Measurements from ENCODE around the gene PDZRN3.

PDZRN3 gene

DNA sequence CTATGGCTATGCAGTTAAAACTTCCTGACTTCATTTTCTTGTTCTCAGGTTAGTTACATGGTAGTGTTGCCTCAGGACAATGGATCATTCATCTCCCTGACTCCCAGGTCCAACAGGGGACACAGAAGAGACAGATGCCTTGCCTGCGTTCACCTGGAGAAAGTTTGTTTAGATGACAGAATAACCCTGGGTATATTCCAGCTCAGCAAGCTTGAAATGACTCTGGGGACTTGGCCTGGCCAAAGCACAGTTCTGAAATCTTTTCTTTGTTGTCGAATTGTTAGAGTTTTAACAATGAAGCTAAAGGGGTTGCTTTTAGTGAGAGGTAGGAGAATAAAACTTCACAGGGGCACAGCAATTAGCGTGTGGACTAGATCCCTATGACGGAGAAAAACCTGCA is 206.1 kb downstream of the PDZRN3 start:
- DNase-seq (ENCODE audit: low read depth): no peak

DNA sequence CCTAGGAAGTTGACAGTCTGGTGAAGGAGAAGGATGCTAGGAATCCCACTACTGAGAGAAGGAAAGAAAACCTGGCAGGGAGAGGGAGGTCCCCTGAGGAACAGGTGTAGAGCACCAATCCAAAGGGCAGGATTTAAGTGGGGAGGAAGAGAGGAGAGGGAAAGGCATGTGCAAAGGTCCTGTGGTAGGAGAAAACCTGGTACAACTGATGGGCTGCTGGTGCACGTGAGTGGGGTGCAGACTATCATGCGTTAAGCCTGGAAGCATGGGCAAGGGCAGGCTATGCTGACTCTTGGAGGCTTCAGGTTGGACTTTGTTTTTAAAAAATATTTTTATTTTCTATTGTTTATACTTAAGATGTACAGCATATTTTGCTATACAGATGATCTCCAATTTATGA is 209.6 kb downstream of the PDZRN3 start:
- no peak for DNase-seq (ENCODE audit: low read depth)

DNA sequence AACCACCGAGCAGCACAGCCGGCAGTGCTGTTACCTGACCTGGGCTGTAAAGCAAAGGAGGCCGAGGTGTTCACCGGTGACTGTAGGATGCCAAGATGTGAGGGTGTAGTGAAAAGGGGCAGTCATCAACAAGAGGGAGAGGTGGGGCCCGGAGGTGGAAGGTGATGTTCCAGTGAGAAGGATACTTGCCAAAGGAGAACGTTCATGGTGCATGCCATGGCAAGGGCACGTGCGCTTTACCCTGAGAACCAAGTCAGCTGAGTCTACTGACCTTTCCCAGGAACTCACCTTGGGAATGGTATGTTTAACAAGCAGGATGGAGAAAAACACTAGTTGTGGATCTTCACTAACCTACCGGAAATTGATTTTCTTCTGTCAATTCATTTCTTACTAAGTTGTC is 211.1 kb downstream of the PDZRN3 start:
- no peak for DNase-seq (ENCODE audit: low read depth)

DNA sequence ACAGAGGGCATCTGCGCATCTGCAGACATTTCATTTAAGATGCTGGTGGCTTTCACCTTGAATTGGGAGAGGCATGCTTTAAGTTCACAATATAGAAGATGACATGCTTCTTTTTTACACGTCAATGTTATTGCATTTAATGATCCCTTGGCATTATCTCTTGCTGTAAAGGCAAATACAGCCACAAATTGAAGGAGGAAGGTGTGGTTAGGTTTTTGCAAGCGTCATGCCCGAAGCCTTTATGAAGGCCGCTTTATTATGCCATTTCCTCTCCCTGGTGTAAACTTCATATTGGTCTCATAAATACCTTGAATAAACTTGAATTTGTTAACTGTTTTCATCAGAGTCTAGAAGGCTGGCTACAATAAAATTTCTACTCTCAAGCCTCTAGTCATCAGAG is 212.7 kb downstream of the PDZRN3 start:
- no peak for DNase-seq (ENCODE audit: low read depth)

DNA sequence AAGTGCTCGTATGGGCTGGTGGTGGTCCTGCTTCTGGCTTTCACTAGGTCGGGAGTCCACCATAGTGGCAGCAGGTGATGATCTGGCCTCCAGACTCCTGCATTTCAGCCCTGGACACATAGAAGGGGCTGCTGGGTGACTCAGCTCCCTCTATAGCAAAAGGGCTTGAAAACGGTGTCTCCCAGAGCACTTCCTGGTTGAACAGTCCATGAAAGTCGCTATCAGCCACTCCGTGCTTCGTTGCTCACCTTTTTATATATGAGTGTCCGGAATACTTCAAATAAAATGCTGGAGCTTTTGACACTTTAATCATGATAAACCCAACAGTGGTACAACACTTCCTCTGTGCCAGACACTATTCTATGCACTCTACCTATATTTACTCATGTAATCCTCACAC is 213.2 kb downstream of the PDZRN3 start:
- DNase-seq (ENCODE audit: low read depth): no peak

DNA sequence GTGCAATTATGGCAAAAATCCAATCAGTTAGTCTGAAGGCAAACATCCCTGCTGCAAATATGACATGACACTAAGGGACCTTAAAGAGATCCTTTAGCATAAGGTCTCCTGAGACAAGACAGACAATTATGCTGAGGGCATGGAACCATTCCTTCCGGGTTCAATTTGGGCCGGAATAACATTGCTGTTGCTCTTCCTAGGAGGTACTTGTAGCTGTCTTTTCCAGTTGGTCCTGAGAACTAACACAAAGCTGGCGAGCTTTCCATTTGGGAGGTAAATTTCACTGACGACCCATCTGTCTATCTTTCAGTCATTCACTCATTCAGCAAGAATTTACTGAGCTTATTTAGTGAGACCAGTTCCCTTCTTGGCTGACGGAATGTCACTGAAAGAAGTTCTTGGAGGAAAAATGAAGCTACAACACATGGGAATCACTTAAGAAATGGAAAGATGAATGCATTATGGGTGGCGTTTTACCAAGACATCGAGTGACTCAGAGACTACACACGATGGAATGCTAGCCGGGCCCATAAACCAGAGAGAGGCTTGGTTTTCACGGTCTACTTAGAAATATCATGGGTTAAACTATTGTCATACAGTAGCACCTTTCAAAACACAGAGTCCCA is 215.5 kb downstream of the PDZRN3 start:
- DNase-seq (ENCODE audit: low read depth): no peak

DNA sequence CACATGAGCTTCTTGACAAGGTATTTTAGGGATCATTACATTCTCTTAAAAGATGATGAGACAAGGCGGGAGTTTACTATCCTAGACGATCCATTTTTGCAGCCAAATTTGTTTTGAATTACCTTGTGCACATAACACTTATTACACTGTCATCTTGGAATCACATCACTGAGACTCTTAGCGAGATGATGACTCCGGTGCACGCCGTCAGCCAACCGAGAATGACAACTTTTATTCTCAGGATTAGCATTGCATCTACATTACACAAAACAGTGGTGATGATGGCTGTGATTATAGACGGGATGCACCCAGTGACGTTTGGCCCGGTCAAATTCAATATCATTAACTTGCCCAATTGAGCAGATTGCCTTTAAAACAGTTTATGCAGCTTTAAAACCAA is 216.1 kb downstream of the PDZRN3 start:
- no peak for DNase-seq (ENCODE audit: low read depth)

DNA sequence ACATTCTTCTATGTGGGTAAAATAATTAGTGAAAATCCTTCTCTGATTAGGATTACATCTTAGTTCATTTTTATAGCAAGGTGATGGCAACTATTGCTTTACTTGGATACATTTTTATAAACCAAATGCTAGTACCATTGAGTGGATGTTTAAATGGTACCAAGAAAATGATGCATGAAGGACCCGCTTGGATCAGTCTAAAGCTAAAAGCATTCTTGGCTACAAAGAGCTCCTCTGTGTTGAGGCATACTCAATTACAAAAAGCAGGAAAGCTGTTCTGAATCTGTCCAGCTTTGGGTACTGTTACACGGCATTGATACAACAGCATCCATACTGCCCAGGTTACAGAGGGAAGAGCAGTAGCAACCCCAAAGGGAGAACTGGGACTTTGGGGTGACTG is 217.2 kb downstream of the PDZRN3 start:
- DNase-seq (ENCODE audit: low read depth): no peak

DNA sequence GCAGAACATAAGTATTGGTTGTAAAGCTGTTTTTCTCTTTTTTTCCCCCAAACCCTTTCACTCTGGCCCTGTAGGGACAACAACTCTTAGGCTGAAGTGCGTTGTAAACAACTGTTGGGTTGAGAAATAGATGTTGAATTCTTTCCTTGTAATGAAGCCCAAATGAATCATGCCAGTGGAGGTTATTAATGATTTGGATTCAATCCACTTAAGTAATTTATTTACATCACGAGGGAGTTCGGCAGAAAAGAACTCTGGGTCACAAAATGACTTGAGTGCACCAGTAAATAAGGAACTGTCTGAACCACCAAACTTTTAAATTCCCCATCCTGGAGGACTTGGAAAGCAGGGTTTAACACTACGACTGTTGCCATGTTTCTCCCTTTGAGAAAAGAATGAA is 218.9 kb downstream of the PDZRN3 start:
- no peak for DNase-seq (ENCODE audit: low read depth)

DNA sequence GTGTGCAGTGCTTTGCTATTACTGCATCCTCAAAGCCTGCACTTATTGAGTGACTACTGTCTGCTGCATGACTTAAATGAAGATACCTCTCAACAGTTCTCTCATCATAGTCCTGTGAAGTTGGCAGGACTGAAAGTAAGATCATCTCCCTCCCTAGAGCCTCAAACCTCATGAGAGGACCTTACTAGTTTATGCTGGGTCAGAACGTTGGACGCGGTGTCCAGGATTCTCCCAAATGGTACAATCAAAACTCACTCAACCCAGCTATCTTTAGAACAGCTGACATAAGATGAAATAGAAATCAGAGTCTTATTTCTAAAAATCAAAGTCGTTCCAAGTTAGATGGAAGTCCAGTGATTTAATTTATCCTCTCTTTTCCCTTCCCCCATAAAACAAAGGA is 219.7 kb downstream of the PDZRN3 start:
- DNase-seq (ENCODE audit: low read depth): no peak

DNA sequence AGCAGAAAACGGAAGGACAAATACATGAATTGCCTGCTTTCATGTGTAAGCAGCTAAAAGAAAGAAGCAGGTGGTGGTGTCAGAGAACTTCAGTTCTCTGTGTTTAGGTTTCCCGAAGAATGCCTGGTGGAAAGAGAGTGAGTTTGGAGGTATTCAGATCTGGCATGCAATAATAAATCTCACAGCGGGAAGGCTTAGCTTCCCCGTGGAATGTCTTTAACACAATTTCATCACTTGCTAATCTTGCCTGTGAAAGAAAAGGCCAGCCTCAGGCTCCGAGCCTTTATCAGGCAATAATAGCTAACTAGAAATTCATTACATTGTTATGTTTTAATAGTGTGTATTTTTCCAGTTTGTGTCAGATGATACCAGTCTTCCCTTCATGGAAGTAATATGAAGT is 220.3 kb downstream of the PDZRN3 start:
- no peak for DNase-seq (ENCODE audit: low read depth)

DNA sequence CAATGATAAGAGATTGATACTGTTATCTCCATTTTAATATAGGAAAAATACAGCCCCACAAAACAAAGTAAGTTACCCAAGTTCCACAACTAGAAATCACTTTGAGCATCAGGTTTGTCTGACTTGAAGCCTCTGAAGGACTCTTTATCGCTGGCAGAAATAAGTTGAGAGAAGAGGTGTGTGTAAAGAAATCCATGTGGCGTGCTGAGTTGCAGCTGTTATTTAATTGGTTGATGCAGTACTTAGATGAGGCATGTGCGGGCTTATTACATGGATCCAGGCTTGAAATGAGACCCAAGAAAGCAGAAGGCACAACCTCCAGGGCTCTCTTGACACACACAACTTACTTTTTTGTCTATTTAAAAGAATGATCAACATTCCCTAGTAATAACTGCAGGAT is 221.3 kb downstream of the PDZRN3 start:
- no peak for DNase-seq (ENCODE audit: low read depth)

DNA sequence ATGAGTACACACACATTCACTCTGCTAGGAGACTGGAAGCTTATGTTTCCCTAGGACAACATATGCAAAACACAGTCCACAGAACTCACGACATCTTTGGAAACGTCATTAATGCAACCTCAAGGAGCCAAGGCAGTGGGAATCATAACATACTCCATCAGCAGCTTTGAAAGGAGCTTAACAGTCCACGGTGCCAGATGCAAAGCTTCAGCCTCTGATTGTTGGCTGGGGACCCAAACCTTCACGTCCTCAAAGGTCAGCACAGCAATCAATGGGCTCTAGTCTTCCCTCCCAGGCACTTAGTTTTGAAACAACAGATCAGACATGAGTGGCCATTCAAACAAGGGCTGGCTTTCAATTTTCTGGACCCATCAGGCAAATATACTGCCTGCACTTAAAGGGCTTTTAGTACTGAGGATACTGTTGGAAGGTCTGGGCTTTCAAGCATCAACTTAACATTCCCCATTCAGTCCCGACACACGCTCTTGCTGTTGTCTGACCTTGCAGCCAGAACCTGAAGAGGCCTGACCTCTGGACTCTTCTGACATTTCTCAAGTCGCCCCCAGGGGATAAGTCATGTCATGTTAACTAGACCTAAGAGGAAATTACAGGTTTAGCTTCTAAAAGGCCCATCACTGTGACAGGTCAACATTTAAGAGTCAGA is 223.0 kb downstream of the PDZRN3 start:
- DNase-seq (ENCODE audit: low read depth): no peak

DNA sequence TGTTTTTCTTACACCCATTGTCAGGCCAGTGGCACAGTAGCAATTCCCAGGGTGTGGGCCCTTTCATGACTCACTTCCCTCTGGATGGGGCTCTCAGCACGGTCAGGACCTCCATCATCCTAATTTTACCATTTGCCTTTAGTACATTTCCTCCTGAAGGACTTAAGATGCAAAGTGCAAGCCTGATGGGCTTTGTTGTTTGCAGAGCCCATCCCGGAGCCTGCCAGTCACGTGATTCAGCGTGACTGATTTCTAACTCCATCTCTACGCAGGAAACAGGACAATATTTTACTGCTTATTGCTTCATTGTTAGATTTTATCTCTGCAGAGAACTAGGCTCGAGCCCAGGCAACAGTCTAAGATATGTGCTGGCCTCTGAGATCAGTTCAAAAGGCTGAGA is 223.7 kb downstream of the PDZRN3 start:
- DNase-seq (ENCODE audit: low read depth): no peak

DNA sequence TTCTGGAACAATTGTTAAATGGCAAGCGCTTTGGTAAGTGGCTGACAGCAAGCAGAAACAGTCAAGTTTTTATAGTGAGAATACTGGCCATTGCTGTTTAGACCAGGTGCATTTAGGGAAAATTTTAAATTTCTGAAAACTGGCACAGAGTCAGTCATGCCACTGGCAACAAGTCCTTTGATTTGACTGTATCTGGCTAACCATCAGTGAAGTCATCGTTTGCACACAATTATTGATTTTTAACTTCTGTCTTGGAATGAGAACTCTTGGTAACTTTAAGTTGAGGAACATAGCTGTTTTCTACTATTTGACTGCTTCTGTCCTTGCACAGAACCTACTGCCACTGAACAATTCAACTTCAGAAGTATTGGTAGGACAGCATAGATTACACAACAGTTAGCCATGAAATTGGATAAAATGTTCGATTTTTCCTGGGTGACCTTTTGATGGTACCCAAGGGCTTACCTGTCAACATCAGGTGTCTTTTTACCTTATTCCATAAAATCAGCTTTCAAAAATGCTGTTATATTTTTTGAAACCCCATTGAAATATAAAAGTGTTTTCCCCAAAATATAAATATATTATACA is 225.0 kb downstream of the PDZRN3 start:
- no peak for DNase-seq (ENCODE audit: low read depth)

DNA sequence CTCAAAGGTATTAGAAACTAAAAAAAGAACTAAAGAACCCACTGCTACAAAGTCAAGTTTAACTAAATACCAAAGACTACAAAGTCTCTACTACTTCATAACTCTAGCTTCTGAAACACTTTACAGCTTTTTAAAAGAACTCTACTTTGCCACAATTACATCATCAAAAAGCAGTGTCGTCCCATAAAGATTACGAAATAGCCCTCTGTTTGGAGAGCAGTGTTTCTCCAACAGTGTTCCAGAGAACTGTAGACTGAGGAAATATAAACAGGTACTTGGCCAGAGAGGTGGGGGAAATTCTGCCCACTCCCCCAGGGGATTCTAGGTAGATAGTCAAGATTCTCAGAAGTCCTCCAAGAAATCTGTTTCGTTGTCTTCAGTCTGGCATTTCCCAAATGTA is 225.6 kb downstream of the PDZRN3 start:
- no peak for DNase-seq (ENCODE audit: low read depth)

DNA sequence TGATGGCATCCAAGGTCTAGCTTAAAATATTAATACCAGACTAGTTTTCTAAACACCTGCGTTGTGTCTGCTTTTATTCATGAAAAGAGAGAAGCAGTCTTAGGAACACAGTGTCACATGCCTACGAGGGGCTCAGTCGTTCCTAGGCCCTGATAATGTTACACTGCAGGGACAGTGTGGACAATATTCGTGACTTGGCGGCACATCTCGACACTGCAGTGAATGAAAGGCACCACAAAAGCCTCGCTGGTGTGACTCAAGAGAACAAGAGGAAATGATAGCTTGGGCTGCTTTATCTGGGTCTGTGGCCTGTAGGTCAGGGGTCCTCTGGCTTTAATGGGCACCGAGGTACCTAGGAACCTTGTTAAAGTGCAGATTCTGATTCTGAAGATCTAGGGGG is 226.7 kb downstream of the PDZRN3 start:
- DNase-seq (ENCODE audit: low read depth): no peak

DNA sequence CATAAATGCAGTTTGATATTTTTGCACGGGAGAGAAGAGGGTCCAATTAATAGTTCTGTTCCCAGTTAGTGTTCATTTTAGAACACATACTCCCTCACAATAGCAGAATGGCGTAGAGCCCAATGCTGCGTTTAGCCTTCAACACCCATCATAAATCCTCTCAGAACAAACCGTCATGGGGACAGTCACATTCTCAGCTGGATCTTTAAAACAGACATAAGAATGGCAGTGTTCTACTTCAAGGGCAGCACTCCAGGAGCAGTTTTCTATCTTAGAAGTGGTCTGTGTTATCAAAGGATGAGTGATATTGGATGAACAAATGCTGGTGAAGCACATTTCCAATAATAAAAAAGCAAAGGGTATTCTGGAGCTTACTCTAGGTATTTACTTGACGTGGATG is 230.5 kb downstream of the PDZRN3 start:
- DNase-seq (ENCODE audit: low read depth): no peak

DNA sequence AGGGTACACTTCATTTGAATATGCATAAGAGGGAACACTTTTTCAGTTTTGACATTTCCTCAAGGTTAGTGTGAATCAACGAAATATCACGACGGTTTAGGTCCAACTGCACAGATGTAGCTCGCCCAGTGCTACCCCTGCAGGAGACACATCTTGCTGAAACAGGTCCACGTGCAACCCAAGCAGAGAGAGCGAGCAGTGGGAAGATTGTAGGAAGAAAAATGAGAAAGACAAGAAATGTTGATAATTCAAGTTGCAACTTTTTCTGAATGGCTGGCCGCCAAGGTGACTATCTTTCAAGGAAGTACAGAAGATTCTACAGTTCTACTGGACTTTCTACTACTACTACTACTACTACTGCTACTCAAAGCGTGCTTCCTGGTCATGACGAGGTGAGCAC is 231.7 kb downstream of the PDZRN3 start:
- DNase-seq (ENCODE audit: low read depth): no peak

DNA sequence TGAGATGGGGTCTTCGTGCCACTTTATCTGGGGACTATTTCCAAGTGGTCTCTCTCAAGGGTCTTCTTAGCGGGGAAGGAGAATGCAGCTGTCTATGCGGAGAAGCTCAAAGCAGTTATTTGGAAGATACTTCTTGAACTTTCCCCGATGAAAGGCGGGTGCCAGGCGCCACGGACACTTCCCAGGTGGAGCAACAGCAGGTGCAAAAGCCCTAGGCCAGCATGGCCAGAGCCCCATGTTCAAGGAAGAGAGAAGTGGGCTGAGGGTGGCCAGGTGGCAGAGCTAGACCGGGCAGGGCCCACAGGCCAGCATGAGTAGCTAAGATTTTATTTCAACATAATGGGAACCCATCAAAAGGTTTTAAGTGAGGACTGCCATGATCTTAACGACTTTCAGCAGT is 232.8 kb downstream of the PDZRN3 start:
- DNase-seq (ENCODE audit: low read depth): no peak

DNA sequence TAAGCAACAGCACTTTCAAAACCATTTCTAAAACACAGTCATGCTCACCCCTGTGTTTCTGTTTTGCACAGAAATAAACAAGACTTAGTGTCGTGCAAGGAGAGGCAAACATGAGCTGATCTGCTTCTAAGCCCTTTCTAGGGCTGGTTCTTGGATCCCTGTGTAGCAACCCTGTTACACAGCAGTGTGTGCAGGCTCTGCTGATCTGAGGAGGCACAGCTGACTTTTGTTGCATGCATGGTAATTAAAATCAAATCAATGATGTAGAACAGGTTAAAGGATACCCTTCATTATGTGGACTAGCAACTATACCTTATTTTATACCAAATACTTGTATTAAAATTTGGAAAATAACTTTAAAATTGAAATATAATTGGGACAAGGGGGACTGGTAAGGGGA is 234.8 kb downstream of the PDZRN3 start:
- no peak for DNase-seq (ENCODE audit: low read depth)

DNA sequence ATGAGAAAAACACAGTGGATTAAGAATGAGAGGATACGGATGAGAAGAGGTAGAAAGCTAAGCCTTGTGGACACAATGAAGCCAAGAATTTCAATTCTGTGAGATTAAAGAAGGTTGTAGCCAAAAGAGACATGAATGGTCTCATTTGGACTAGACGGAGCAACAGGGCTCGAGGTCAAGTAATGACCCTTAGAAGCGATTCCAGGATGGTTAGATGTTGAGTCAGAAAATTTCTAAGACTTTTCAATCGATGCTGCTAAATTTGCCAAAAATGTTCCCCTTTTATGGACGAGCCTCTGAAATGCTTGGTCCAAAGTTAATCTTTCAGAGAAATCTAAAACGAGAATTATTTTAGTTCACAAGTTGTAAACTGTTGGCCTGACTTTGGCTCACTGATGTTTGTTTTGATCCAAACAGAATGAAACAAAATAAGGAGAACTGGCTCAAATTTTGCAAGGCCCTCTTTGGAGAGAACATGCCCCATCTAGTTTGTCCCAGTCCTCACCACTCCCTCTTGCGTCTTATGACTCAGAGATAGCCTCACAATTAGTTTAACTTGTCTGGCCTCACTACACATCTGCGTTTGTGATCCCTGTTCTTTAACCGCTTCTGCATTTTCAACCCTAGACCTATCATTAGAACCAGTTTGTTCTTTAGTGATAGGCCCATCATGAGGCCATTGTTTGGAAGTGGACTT is 235.5 kb downstream of the PDZRN3 start:
- no peak for DNase-seq (ENCODE audit: low read depth)

DNA sequence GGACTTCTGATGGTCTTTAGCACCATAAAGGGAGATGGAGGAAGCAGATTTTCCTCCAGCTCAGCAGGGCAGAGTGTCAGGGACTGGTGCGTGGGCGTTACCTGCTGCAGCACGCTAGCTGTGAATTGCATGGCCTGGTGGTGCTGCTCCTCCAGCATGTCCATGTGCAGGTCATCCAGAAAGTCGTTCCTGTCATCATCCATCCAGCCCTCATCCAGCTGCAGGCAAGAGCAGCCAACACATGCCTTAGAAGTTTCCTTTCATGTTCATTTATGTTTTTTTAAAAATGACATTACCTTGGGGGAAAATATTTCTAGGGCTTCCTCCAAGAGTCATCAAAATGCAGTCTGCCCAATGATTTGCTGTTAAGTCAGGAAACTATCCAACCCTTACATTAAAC is 239.2 kb downstream of the PDZRN3 start:
- no peak for DNase-seq (ENCODE audit: low read depth)

Data from activated T-cell treated with anti-CD3 and anti-CD28 coated beads for 24 hours (primary cell).